Measurements from ENCODE around the gene KDM3B.

DNA sequence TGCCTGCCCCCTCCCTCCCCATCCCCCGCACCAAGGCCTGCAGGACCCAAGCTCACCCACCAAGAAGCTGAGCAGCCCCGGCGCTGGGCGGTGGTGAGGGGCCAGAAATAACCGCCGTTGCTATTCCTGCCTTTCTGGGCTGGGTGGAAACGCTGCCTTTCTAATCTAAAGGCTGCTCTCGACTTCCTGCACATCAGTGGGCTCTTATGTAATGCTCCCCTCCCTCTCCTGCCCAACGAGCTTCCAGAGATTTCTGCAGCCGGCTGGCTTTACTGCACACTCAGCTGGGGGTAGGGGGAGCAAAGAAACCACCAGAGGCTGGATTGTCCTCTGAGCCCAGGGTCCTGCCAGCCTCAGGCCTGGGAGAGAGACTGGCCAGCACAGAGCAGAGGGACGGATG lies 105.9 kb downstream of the KDM3B start:
- TF ChIP-seq, protein P1, sequence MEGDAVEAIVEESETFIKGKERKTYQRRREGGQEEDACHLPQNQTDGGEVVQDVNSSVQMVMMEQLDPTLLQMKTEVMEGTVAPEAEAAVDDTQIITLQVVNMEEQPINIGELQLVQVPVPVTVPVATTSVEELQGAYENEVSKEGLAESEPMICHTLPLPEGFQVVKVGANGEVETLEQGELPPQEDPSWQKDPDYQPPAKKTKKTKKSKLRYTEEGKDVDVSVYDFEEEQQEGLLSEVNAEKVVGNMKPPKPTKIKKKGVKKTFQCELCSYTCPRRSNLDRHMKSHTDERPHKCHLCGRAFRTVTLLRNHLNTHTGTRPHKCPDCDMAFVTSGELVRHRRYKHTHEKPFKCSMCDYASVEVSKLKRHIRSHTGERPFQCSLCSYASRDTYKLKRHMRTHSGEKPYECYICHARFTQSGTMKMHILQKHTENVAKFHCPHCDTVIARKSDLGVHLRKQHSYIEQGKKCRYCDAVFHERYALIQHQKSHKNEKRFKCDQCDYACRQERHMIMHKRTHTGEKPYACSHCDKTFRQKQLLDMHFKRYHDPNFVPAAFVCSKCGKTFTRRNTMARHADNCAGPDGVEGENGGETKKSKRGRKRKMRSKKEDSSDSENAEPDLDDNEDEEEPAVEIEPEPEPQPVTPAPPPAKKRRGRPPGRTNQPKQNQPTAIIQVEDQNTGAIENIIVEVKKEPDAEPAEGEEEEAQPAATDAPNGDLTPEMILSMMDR (IDR thresholded peaks at IDR 0.05), result no peak
- TF ChIP-seq POLR2A (IDR thresholded peaks at IDR 0.05) (no peak), POLR2AphosphoS5 (IDR thresholded peaks at IDR 0.05) (no peak), EP300 (IDR thresholded peaks at IDR 0.05; ENCODE audit: low read depth) (no peak)

Measured in transverse colon (tissue), 4 donors.